ENCODE data around the gene DLST.

Gene DLST

GRCh38 chr14:74893614-74894091 is 11.9 kb downstream of the DLST start:
- in situ Hi-C loops (cut with MboI; ENCODE audit: low sequenced_read_pairs), result no loop called here

- in situ Hi-C loops (cut with MboI; ENCODE audit: low sequenced_read_pairs), result no loop called here
Measured at GRCh38 chr14:74896400-74896799, 14.7 kb downstream of the DLST start.

- in situ Hi-C loops (cut with MboI; ENCODE audit: low sequenced_read_pairs), result no loop called here
Measured at GRCh38 chr14:74897642-74898041, 15.9 kb downstream of the DLST start.

GRCh38 chr14:74898083-74898482 is 16.4 kb downstream of the DLST start:
- in situ Hi-C loops (cut with MboI; ENCODE audit: low sequenced_read_pairs), result no loop called here

GRCh38 chr14:74898694-74899093 is 17.0 kb downstream of the DLST start:
- in situ Hi-C loops (cut with MboI; ENCODE audit: low sequenced_read_pairs), result no loop called here

- in situ Hi-C loops (cut with MboI; ENCODE audit: low sequenced_read_pairs), result no loop called here
Measured at GRCh38 chr14:74902941-74903705, 21.4 kb downstream of the DLST start.

GRCh38 chr14:74904635-74905503 is 23.2 kb downstream of the DLST start:
- in situ Hi-C loops (cut with MboI; ENCODE audit: low sequenced_read_pairs), result no loop called here

- in situ Hi-C loops (cut with MboI; ENCODE audit: low sequenced_read_pairs), result no loop called here
Measured at GRCh38 chr14:74905595-74906142, 24.0 kb downstream of the DLST start.

- in situ Hi-C loops (cut with MboI; ENCODE audit: low sequenced_read_pairs), result no loop called here
Measured at GRCh38 chr14:74906925-74907521, 25.3 kb downstream of the DLST start.

GRCh38 chr14:74907744-74908143 is 26.0 kb downstream of the DLST start:
- in situ Hi-C loops (cut with MboI; ENCODE audit: low sequenced_read_pairs), result no loop called here

- in situ Hi-C loops (cut with MboI; ENCODE audit: low sequenced_read_pairs), result no loop called here
Measured at GRCh38 chr14:74908861-74909341, 27.2 kb downstream of the DLST start.

GRCh38 chr14:74909501-74909900 is 27.8 kb downstream of the DLST start:
- in situ Hi-C loops (cut with MboI; ENCODE audit: low sequenced_read_pairs), result no loop called here

GRCh38 chr14:74909911-74910310 is 28.2 kb downstream of the DLST start:
- in situ Hi-C loops (cut with MboI; ENCODE audit: low sequenced_read_pairs), result no loop called here

- in situ Hi-C loops (cut with MboI; ENCODE audit: low sequenced_read_pairs), result no loop called here
Measured at GRCh38 chr14:74910556-74910955, 28.8 kb downstream of the DLST start.

GRCh38 chr14:74911221-74911620 is 29.5 kb downstream of the DLST start:
- in situ Hi-C loops (cut with MboI; ENCODE audit: low sequenced_read_pairs), result no loop called here

GRCh38 chr14:74911704-74912103 is 30.0 kb downstream of the DLST start:
- in situ Hi-C loops (cut with MboI; ENCODE audit: low sequenced_read_pairs), result no loop called here

- in situ Hi-C loops (cut with MboI; ENCODE audit: low sequenced_read_pairs), result no loop called here
Measured at GRCh38 chr14:74912111-74912510, 30.4 kb downstream of the DLST start.

- in situ Hi-C loops (cut with MboI; ENCODE audit: low sequenced_read_pairs), result no loop called here
Measured at GRCh38 chr14:74912801-74913200, 31.1 kb downstream of the DLST start.

GRCh38 chr14:74913393-74913910 is 31.7 kb downstream of the DLST start:
- in situ Hi-C loops (cut with MboI; ENCODE audit: low sequenced_read_pairs), result no loop called here

- in situ Hi-C loops (cut with MboI; ENCODE audit: low sequenced_read_pairs), result no loop called here
Measured at GRCh38 chr14:74913986-74914573, 32.4 kb downstream of the DLST start.

Data from hTERT RPE-1 (cell line).